Naive thymus-derived CD4-positive, alpha-beta T cell (primary cell): ENCODE data around the gene KRAS. TPM values are rescaled to one million over a fixed set of nuclear protein-coding genes. Genes with fewer than 3 reads are reported as not detected.
"Not testable (repeated sequence)": the region's sequence is repeated elsewhere in the genome, so short reads cannot be mapped to it uniquely, and the experiment has no call there.

Experiments used
- ATAC-seq: fragments of 150-1000 bp; cut with Tn5 transposase; 2 replicates; pipeline ENCODE4 v1.10.0; 2021; ENCODE audit warnings: mild to moderate bottlenecking, moderate library complexity
- CTCF ChIA-PET: fragments of 350-600 bp; sonication (Branson Sonifier 250); formaldehyde crosslinking; loops from one replicate; lab custom pipeline; 2021; ENCODE audit warnings: antibody characterized with exemption; lab: Charles Lee
- POLR2A ChIA-PET: fragments of 350-600 bp; sonication (Branson Sonifier 250); formaldehyde crosslinking; loops from one replicate; lab custom pipeline; 2021; ENCODE audit warnings: antibody characterized with exemption, inconsistent platforms; lab: Charles Lee
- DNase-seq, 9 donors: peaks; one replicate each; pipeline versions ENCODE4 v3.0.0 to v3.0.0-alpha.2; 2020 to 2022; ENCODE audit warnings: mixed read lengths in 1 of 9
- H3K27ac ChIP-seq: one replicate; pipeline ENCODE4 v1.7.0; 2013; ENCODE audit warnings: mild to moderate bottlenecking, low read depth, low read length, moderate library complexity
- H3K27me3 ChIP-seq, 2 donors: one replicate each; pipeline ENCODE4 v1.7.0; 2013; ENCODE audit warnings: low read length in 2 of 2, mild to moderate bottlenecking in 2 of 2, moderate library complexity in 2 of 2; ENCODE audit not compliant: control insufficient read depth in 2 of 2, insufficient read depth in 2 of 2
- H3K36me3 ChIP-seq, 3 experiments: 1 replicate in 2 of 3; 2 replicates in 1 of 3; pipeline ENCODE4 v1.7.0; 2013; ENCODE audit warnings: low read length in 3 of 3, mild to moderate bottlenecking in 3 of 3, moderate library complexity in 1 of 3; ENCODE audit not compliant: insufficient read depth in 3 of 3, control insufficient read depth in 2 of 3
- H3K4me1 ChIP-seq, 2 donors: one replicate each; pipeline ENCODE4 v1.7.0; 2013; ENCODE audit warnings: low read length in 2 of 2, mild to moderate bottlenecking in 2 of 2, moderate library complexity in 1 of 2; ENCODE audit not compliant: control insufficient read depth in 2 of 2, insufficient read depth in 2 of 2
- H3K4me3 ChIP-seq: 2 replicates; pipeline ENCODE4 v1.7.0; 2013; ENCODE audit warnings: mild to moderate bottlenecking, low read length
- H3K9me3 ChIP-seq, 3 experiments: 1 replicate in 2 of 3; 2 replicates in 1 of 3; pipeline ENCODE4 v1.7.0; 2013; ENCODE audit warnings: low read length in 3 of 3; ENCODE audit not compliant: control insufficient read depth in 2 of 3
- H3K27ac Mint-ChIP-seq, 9 donors: one replicate each; pipeline ENCODE4 v1.8.0; 2020 to 2022; ENCODE audit warnings: mixed read lengths in 9 of 9, mild to moderate bottlenecking in 8 of 9, moderate library complexity in 5 of 9, inconsistent platforms in 2 of 9
- H3K27me3 Mint-ChIP-seq, 5 donors: one replicate each; pipeline ENCODE4 v1.8.0; 2021 to 2022; ENCODE audit warnings: mixed read lengths in 5 of 5, mild to moderate bottlenecking in 1 of 5
- H3K36me3 Mint-ChIP-seq, 5 donors: one replicate each; pipeline ENCODE4 v1.8.0; 2020 to 2022; ENCODE audit warnings: mixed read lengths in 5 of 5, mild to moderate bottlenecking in 3 of 5, inconsistent platforms in 1 of 5
- H3K4me1 Mint-ChIP-seq, 7 donors: one replicate each; pipeline ENCODE4 v1.8.0; 2020 to 2022; ENCODE audit warnings: mixed read lengths in 7 of 7, mild to moderate bottlenecking in 3 of 7, inconsistent platforms in 1 of 7
- H3K4me3 Mint-ChIP-seq, 10 donors: one replicate each; pipeline ENCODE4 v1.8.0; 2020 to 2022; ENCODE audit warnings: mild to moderate bottlenecking in 10 of 10, mixed read lengths in 10 of 10, moderate library complexity in 6 of 10, inconsistent platforms in 2 of 10
- H3K9me3 Mint-ChIP-seq, 11 donors: one replicate each; pipeline ENCODE4 v1.8.0; 2020 to 2022; ENCODE audit warnings: mixed read lengths in 11 of 11, mild to moderate bottlenecking in 4 of 11, inconsistent platforms in 1 of 11, moderate library complexity in 1 of 11
- intact Hi-C, 2 donors: fragments of 100-400 bp; cut with micrococcal nuclease; formaldehyde crosslinking; loops; one replicate each; pipeline ENCODE4 v1.15.1; 2023
- polyA plus RNA-seq, 2 donors: library from polyadenylated mRNA; unstranded; fragments of 300-500 nt; fragmentation: Illumina TruSeq; gene quantifications; one replicate each; pipeline ENCODE4 v1.2.3, GENCODE V29; 2021
- total RNA-seq, 6 experiments: library from RNA in 5 of 6; stranded (reverse) in 5 of 6; gene quantifications; 1 replicate in 5 of 6; 2 replicates in 1 of 6; pipeline ENCODE4 v1.2.3 and lab custom pipeline; 2021 to 2026

KRAS gene
- total RNA-seq, result 10 to 100 TPM; 33.1 to 39.9 (median 35.7) TPM
- 10 to 100 TPM; 31.5 to 66.0 TPM for polyA plus RNA-seq
- total RNA-seq (lab: John Stamatoyannopoulos, UW), result 63.3 reads per million, percentile 76 among the genes with 10 or more reads in this experiment

DNA sequence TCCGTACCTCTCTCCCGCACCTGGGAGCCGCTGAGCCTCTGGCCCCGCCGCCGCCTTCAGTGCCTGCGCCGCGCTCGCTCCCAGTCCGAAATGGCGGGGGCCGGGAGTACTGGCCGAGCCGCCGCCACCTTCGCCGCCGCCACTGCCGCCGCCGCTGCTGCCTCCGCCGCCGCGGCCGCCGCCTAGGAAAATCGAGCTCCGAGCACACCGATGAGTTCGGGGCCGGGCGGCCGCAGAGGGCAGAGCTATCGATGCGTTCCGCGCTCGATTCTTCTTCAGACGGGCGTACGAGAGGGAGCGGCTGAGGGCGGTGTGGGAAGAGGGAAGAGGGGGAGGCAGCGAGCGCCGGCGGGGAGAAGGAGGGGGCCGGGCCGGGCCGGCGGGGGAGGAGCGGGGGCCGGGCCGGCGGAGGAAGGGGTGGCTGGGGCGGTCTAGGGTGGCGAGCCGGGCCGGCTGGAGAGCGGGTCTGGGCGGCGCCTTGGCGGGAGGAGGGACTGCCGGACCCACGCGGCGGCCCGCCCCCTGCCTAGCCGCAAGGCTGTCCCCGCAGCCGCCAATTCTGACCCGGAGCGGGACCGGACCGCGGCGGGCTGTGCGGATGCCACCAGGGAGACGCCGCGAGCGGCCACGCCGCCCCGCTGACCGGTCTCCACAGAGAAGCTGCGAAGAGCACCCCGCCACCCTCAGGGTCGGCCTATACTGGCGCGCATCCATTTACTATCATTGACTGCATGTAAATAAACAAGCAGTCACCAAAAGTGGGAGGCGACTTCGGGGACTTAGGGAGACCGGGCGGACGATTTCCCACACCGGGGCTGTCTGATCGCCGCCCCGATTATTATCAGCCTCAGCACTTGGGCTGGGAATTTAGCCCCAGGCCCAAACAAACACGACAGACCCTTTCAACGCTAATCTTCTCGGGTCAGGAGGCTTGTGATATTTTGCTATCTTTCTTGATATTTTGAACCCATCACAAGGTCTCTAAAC lies at the start of gene KRAS:
Gene KRAS, minus strand, starts transcription at position 186 of the 987 bp plus-strand sequence.
- no peaks in the 10 kb centered on the region for H3K27me3 ChIP-seq
- H3K27me3 Mint-ChIP-seq, result peaks cover 0 to 20% (median 0%) of the 10 kb centered on the region in 5 donors
- H3K36me3 Mint-ChIP-seq, result peaks cover 0 to 13% (median 6%) of the 10 kb centered on the region in 5 donors
- peaks cover 0 to 5% of the 10 kb centered on the region in 2 donors for H3K4me1 ChIP-seq
- H3K9me3 Mint-ChIP-seq, result peaks cover 0 to 3% (median 0%) of the 10 kb centered on the region in 11 donors
- H3K4me1 Mint-ChIP-seq, result peaks cover 16 to 51% (median 44%) of the 10 kb centered on the region in 7 donors
- POLR2A ChIA-PET, result interaction anchor here (0.5 to 3.7 kb wide), 20 partner anchors 10 to 126 kb away, joined by 3 to 52 read pairs (median 4); partner anchors contain the start of genes DNAI7 and ETFRF1
- ATAC-seq (peak; percentile 96), DNase-seq (peak; percentile 83 to 90 (median 90))
- H3K4me3 ChIP-seq, result peak within 1 kb of the TSS; percentile 64
- peak within 1 kb of the TSS; percentile 84 to 96 (median 94) for H3K27ac Mint-ChIP-seq
- peak within 1 kb of the TSS; percentile 91 for H3K27ac ChIP-seq
- H3K36me3 ChIP-seq, result peaks cover 0 to 3% (median 0%) of the 10 kb centered on the region in 3 experiments
- H3K4me3 Mint-ChIP-seq, result peak within 1 kb of the TSS; percentile 84 to 97 (median 94)
- CTCF ChIA-PET, result interaction anchor here (1.0 to 1.8 kb wide), 4 partner anchors 10 to 126 kb away, joined by 3 to 10 read pairs (median 4); no protein-coding TSS in a partner anchor
- H3K9me3 ChIP-seq, result no peaks in the 10 kb centered on the region
- intact Hi-C loops, result loop anchor here (1.0 to 10.0 kb wide), 9 partner anchors 10 to 344 kb away; partner anchors contain the start of genes DNAI7 (in 2 of the 2) and ETFRF1 (in 2 of the 2)

DNA sequence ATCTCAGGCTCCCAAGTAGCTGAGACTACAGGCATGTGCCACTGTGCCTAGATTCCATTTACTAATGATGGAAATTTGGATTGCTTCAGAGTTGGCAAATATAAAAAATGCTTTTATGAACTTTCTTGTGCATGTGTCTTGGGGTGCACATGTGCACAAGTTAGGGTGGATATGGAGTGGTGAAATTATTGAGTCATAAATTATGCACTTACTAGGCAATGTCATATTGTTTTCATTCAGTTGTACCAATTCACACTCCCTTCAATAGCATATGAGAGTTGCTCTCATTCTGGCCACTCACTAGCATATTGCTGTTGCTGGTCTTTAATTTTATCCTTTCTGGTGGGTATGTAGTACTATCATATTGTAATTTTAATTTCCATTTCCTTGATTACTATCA lies 45.7 kb upstream of the KRAS start:
- no peak overlapping the region for H3K4me3 ChIP-seq

DNA sequence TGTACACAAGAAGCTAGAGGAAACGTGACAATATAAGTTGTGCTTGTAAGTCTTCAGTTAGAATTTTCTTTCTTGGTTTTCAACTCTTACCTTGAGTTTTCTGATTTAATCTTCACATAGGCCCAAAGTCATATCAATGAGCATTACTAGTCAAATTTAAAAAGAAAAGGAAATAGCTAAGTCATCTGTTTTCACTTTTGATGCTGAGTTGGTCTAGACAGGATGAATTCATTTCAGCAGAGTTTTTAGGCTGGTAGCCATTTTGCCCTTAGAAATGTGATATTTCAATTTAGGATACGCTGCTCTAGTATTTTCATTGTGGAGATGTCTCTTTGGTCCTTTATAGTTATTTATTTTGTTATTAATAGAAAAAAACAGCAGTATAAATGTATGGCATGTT lies 44.6 kb upstream of the KRAS start:
- ChIA-PET CTCF (no interaction called here), POLR2A (interaction anchor here (0.9 to 1.6 kb wide), 4 partner anchors 24 to 46 kb away, joined by 3 to 5 read pairs (median 4); partner anchors contain the start of gene KRAS)
- Histone ChIP-seq H3K36me3 (no peaks in the 10 kb centered on the region), H3K4me3 (no peak overlapping the region), H3K9me3 (no peaks in the 10 kb centered on the region), H3K27ac (no peak overlapping the region), H3K4me1 (no peaks in the 10 kb centered on the region), H3K27me3 (no peaks in the 10 kb centered on the region)
- peaks cover 0 to 15% (median 11%) of the 10 kb centered on the region in 7 donors for H3K4me1 Mint-ChIP-seq
- DNase-seq (peak in 1 of 9 donors; percentile 17), ATAC-seq (no peak)
- peaks cover 0 to 5% (median 0%) of the 10 kb centered on the region in 11 donors for H3K9me3 Mint-ChIP-seq
- H3K27ac Mint-ChIP-seq, result peak overlapping the region in 1 of 9 donors; percentile 54
- peaks cover 0 to 2% (median 0%) of the 10 kb centered on the region in 5 donors for H3K27me3 Mint-ChIP-seq
- no peak overlapping the region for H3K4me3 Mint-ChIP-seq
- intact Hi-C loops, result loop anchor here in 1 of 2 donors (2.0 kb wide), 1 partner anchor 15 kb away; no protein-coding TSS in a partner anchor
- H3K36me3 Mint-ChIP-seq, result peaks cover 0 to 4% (median 0%) of the 10 kb centered on the region in 5 donors

More for the DNA sequence above, 45.7 kb upstream of the KRAS start:
- H3K4me1 Mint-ChIP-seq, result peaks cover 0 to 15% (median 11%) of the 10 kb centered on the region in 7 donors
- peaks cover 0 to 4% (median 0%) of the 10 kb centered on the region in 5 donors for H3K36me3 Mint-ChIP-seq
- intact Hi-C loops, result no loop called here
- Histone ChIP-seq H3K9me3 (no peaks in the 10 kb centered on the region), H3K4me1 (no peaks in the 10 kb centered on the region), H3K27me3 (no peaks in the 10 kb centered on the region), H3K27ac (no peak overlapping the region), H3K36me3 (no peaks in the 10 kb centered on the region)
- peaks cover 0 to 5% (median 0%) of the 10 kb centered on the region in 11 donors for H3K9me3 Mint-ChIP-seq
- peaks cover 0 to 5% (median 0%) of the 10 kb centered on the region in 5 donors for H3K27me3 Mint-ChIP-seq
- ChIA-PET POLR2A (interaction anchor here (1.4 to 1.6 kb wide), 2 partner anchors 27 to 45 kb away, joined by 4 to 5 read pairs; partner anchors contain the start of gene KRAS), CTCF (no interaction called here)
- ATAC-seq, result no peak
- no peak overlapping the region for H3K27ac Mint-ChIP-seq
- H3K4me3 Mint-ChIP-seq, result no peak overlapping the region
- no peak for DNase-seq

DNA sequence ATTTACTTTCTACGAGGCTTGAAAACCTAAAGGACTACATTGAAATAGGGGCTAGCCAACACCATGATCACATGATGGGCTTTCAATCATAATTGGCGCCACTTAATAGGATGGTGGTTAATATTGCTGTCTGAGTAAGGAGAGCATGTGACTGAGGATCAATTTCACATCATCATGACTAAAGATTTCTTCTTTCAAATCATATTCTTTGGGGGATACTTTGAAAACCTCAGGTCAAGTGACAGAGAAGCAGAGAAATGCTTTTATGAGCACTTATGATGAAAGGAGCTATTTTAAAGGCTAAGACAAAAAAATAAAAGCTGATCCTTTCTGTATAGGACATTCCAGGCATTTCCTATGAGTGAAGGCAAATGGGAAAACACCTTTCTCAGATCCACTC lies 42.9 kb upstream of the KRAS start:
- H3K27me3 Mint-ChIP-seq, result no peaks in the 10 kb centered on the region
- H3K27ac Mint-ChIP-seq, result no peak overlapping the region
- H3K9me3 Mint-ChIP-seq, result peaks cover 0 to 20% (median 5%) of the 10 kb centered on the region in 11 donors
- H3K4me3 Mint-ChIP-seq, result no peak overlapping the region
- CTCF ChIA-PET, result interaction anchor here (1.1 to 1.2 kb wide), 2 partner anchors 90 to 94 kb away, joined by 3 to 5 read pairs; no protein-coding TSS in a partner anchor
- H3K27me3 ChIP-seq, result no peaks in the 10 kb centered on the region
- H3K9me3 ChIP-seq, result no peaks in the 10 kb centered on the region
- POLR2A ChIA-PET, result interaction anchor here (1.6 kb wide), 1 partner anchor 84 kb away, joined by 3 read pairs; no protein-coding TSS in a partner anchor
- H3K4me3 ChIP-seq, result no peak overlapping the region
- H3K36me3 Mint-ChIP-seq, result peaks cover 0 to 4% (median 0%) of the 10 kb centered on the region in 5 donors
- no peak overlapping the region for H3K27ac ChIP-seq
- DNase-seq (no peak), ATAC-seq (no peak)
- peaks cover 0 to 15% (median 11%) of the 10 kb centered on the region in 7 donors for H3K4me1 Mint-ChIP-seq
- H3K36me3 ChIP-seq, result no peaks in the 10 kb centered on the region
- intact Hi-C loops, result loop anchor here in 1 of 2 donors (2.0 kb wide), 1 partner anchor 13 kb away; no protein-coding TSS in a partner anchor
- H3K4me1 ChIP-seq, result no peaks in the 10 kb centered on the region

DNA sequence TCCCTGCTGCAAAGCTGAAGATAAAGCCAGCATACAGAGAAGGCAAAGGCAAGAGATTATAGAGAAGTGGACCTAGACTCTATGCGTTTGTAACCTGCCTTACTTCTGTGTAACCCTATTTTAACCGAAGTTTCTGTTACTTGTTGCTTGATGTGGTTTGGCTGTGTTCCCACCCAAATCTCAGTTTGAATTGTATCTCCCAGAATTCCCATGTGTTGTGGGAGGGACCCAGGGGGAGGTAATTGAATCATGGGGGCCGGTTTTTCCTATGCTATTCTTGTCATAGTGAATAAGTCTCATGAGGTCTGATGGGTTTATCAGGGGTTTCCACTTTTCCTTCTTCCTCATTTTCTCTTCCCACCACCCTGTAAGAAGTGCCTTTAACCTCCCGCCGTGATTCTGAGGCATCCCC lies 42.1 kb upstream of the KRAS start:
- H3K9me3 ChIP-seq, H3K27me3 Mint-ChIP-seq, H3K27ac Mint-ChIP-seq, H3K27ac ChIP-seq, H3K4me1 ChIP-seq, DNase-seq, ATAC-seq, CTCF ChIA-PET, H3K4me3 ChIP-seq, intact Hi-C loops, H3K4me3 Mint-ChIP-seq, H3K36me3 Mint-ChIP-seq, H3K36me3 ChIP-seq, H3K27me3 ChIP-seq: not testable (repeated sequence)
- peaks cover 0 to 15% (median 11%) of the 10 kb centered on the region in 7 donors for H3K4me1 Mint-ChIP-seq
- POLR2A ChIA-PET, result interaction anchor here (1.3 to 1.6 kb wide), 3 partner anchors 10 to 90 kb away, joined by 3 to 8 read pairs (median 3); no protein-coding TSS in a partner anchor
- H3K9me3 Mint-ChIP-seq, result peaks cover 0 to 20% (median 5%) of the 10 kb centered on the region in 11 donors

DNA sequence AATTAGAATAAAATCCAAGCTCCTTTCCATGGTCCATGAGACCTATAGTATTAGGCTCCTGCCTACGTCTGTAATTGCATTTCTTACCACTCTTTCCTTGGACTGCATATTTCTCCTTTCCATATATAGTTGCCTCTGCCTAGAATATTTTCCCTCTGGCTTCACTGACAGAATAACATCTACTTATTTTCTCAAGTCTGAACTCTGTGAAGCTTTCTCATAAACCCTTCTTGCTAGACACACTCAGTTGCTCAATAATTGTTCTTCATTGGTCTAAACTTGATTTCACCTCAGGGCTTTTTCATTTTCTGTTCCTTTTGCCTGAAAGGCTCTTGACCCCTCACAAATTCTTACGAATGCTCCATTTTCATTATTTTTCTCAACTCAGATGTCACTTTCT lies 36.9 kb upstream of the KRAS start:
- H3K4me1 ChIP-seq, result peaks cover 6 to 16% of the 10 kb centered on the region in 2 donors
- ATAC-seq, result no peak
- intact Hi-C loops, result no loop called here
- DNase-seq, result no peak
- H3K36me3 ChIP-seq, result no peaks in the 10 kb centered on the region
- no peak overlapping the region for H3K4me3 ChIP-seq
- Mint-ChIP-seq H3K9me3 (peaks cover 0 to 20% (median 5%) of the 10 kb centered on the region in 11 donors), H3K27ac (no peak overlapping the region), H3K4me1 (peaks cover 4 to 34% (median 24%) of the 10 kb centered on the region in 7 donors), H3K4me3 (no peak overlapping the region), H3K27me3 (peaks cover 0 to 3% (median 0%) of the 10 kb centered on the region in 5 donors), H3K36me3 (no peaks in the 10 kb centered on the region)
- H3K27me3 ChIP-seq, result no peaks in the 10 kb centered on the region
- no peak overlapping the region for H3K27ac ChIP-seq
- ChIA-PET CTCF (no interaction called here), POLR2A (interaction anchor here (1.0 kb wide), 1 partner anchor 97 kb away, joined by 3 read pairs; no protein-coding TSS in a partner anchor)
- no peaks in the 10 kb centered on the region for H3K9me3 ChIP-seq
